GM18951 (cell line): ENCODE measurements around the gene C1QTNF6.

Source experiments
- POLR2A ChIP-seq: IDR thresholded peaks from 4 replicates; pipeline ENCODE4 v1.6.1; 2011; ENCODE audit warnings: mild to moderate bottlenecking; ENCODE audit not compliant: insufficient read length, insufficient read depth; ENCODE audit errors: extremely low read depth
- in situ Hi-C: fragments of 300-500 bp; cut with MboI; formaldehyde crosslinking; loops from one replicate; pipeline ENCODE4 v1.12.0; 2022; ENCODE audit warnings: low sequenced_read_pairs, mixed read lengths, inconsistent platforms; ENCODE audit not compliant: unreplicated experiment

C1QTNF6 gene

GRCh38 chr22:37185646-37186227 lies 2.3 kb downstream of the C1QTNF6 start:
- no peak for TF ChIP-seq POLR2A
- in situ Hi-C loops: no loop called here

GRCh38 chr22:37184816-37185541 lies 3.1 kb downstream of the C1QTNF6 start:
- TF ChIP-seq POLR2A: no peak
- in situ Hi-C loops: no loop called here

GRCh38 chr22:37184380-37184755 lies 3.7 kb downstream of the C1QTNF6 start:
- in situ Hi-C loops: no loop called here
- TF ChIP-seq POLR2A: no peak

GRCh38 chr22:37183432-37184379 lies 4.3 kb downstream of the C1QTNF6 start:
- in situ Hi-C loops: no loop called here
- no peak for TF ChIP-seq POLR2A

GRCh38 chr22:37182949-37183245 lies 5.2 kb downstream of the C1QTNF6 start:
- TF ChIP-seq POLR2A: no peak
- in situ Hi-C loops: no loop called here

GRCh38 chr22:37182101-37182948 lies 5.7 kb downstream of the C1QTNF6 start:
- in situ Hi-C loops: no loop called here
- no peak for TF ChIP-seq POLR2A

GRCh38 chr22:37181681-37182080 lies 6.4 kb downstream of the C1QTNF6 start:
- in situ Hi-C loops: no loop called here
- no peak for TF ChIP-seq POLR2A

- no peak for TF ChIP-seq POLR2A
- in situ Hi-C loops: no loop called here
Measured at GRCh38 chr22:37180531-37181231, 7.4 kb downstream of the C1QTNF6 start.

- in situ Hi-C loops: no loop called here
- TF ChIP-seq POLR2A: no peak
Measured at GRCh38 chr22:37179622-37180420, 8.2 kb downstream of the C1QTNF6 start.

GRCh38 chr22:37179126-37179470 lies 8.9 kb downstream of the C1QTNF6 start:
- TF ChIP-seq POLR2A: no peak
- in situ Hi-C loops: no loop called here

GRCh38 chr22:37178350-37179125 lies 9.5 kb downstream of the C1QTNF6 start:
- in situ Hi-C loops: no loop called here
- TF ChIP-seq POLR2A: no peak
